HG02973 (cell line): ENCODE results near the gene ABHD6.
A peak's percentile ranks its signal among the peaks of the same experiment; 100 is the strongest.

Experiments used
- ATAC-seq: cut with Tn5 transposase; IDR thresholded peaks from one replicate; pipeline ENCODE4 v1.9.1; 2021; ENCODE audit warnings: moderate library complexity; ENCODE audit not compliant: unreplicated experiment

ABHD6 gene

GRCh38 chr3:58307639-58308215, 70.1 kb downstream of the ABHD6 start:
- no peak for ATAC-seq

GRCh38 chr3:58308728-58309127, 71.1 kb downstream of the ABHD6 start:
- ATAC-seq, result no peak

- ATAC-seq, result no peak
These were observed 80.2 kb downstream of the ABHD6 start for GRCh38 chr3:58317811-58318210.

DNA sequence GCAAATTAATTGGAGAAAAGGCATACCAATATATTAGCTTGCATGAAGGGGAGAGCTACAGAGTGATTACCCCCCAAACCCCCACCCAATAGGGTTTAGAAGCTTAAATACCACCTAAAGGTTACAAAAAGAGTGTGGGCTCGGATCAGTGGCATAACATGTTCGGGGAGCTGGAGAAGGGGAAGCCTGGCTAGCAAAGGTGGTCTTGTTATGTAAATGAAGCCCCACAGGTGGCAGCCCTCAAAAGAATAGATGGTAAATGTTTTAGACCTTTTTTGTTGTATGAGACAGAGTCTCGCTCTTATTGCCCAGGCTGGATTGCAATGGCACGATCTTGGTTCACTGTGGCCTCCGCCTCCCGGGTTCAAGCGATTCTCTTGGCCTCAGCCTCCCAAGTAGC, 84.2 kb downstream of the ABHD6 start:
- ATAC-seq, result no peak

- ATAC-seq, result no peak
These were observed 85.2 kb downstream of the ABHD6 start for GRCh38 chr3:58322793-58323192.

GRCh38 chr3:58323529-58324390, 86.2 kb downstream of the ABHD6 start:
- no peak for ATAC-seq

- no peak for ATAC-seq
These were observed 87.1 kb downstream of the ABHD6 start for GRCh38 chr3:58324391-58325390.

DNA sequence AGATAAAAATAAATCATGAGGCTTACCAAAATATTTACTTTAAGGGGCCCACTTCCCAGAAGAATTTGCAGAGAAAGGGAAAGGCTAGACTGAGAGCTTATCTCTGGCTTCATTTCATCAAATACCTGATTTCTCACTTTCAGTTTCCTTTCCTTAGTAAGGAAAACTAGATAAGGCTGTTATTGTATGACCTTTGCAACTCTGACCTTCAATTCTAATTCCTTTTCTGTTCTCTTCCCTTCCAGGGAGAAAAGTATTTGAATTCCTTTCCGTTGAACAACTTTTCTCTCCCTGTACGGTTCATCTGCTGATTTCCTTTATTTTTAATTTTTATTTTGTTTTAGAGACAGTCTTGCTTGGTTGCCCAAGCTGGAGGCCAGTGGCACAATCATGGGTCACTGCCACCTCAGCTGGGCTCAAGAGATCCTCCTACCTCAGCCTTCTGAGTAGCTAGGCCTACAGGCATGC, 88.0 kb downstream of the ABHD6 start:
- ATAC-seq, result no peak

GRCh38 chr3:58326267-58326900, 88.8 kb downstream of the ABHD6 start:
- ATAC-seq, result no peak

- ATAC-seq, result no peak
These were observed 91.7 kb downstream of the ABHD6 start for GRCh38 chr3:58329150-58329921.

GRCh38 chr3:58329922-58330413, 92.4 kb downstream of the ABHD6 start:
- no peak for ATAC-seq

GRCh38 chr3:58331593-58332152, 94.1 kb downstream of the ABHD6 start:
- ATAC-seq, result no peak

GRCh38 chr3:58332575-58333188, 95.1 kb downstream of the ABHD6 start, which contains the start of gene PXK:
PXK (plus strand) TSS chr3:58332892; CDS start chr3:58332989, 97 bp downstream.
- ATAC-seq, result peak; percentile 90

GRCh38 chr3:58333206-58334012, 95.8 kb downstream of the ABHD6 start:
- ATAC-seq, result peak; percentile 23

DNA sequence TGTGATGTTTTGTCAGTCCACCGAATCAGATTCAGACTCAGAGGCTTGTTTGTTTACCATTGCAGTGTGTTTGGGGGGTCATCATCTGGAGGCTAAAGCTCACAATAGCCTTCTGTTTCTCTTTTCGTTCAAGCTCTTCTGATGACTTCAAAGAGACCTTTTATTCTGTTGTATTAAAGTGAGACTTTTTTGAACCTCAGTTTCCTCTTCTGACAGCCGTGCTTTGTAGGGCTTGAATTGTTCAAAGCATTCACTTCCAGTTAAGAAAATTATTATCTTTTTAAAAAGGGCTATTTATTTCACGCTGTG, 96.4 kb downstream of the ABHD6 start:
- no peak for ATAC-seq

- no peak for ATAC-seq
These were observed 96.9 kb downstream of the ABHD6 start for GRCh38 chr3:58334506-58334884.

DNA sequence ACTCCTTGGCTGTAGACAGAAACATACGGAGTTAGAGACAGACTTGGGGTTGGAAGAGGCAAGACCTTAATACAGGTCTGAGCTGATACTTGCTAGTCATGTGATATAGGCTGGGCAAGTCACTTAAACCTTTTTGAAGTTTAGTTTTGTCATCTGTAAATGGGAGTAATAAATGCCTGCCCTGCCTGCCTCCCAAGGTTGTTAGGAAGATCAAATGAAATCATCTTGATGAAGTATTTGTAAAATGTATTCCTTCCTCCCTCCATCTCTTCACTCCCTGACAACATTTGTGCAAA, 98.0 kb downstream of the ABHD6 start:
- ATAC-seq, result no peak

DNA sequence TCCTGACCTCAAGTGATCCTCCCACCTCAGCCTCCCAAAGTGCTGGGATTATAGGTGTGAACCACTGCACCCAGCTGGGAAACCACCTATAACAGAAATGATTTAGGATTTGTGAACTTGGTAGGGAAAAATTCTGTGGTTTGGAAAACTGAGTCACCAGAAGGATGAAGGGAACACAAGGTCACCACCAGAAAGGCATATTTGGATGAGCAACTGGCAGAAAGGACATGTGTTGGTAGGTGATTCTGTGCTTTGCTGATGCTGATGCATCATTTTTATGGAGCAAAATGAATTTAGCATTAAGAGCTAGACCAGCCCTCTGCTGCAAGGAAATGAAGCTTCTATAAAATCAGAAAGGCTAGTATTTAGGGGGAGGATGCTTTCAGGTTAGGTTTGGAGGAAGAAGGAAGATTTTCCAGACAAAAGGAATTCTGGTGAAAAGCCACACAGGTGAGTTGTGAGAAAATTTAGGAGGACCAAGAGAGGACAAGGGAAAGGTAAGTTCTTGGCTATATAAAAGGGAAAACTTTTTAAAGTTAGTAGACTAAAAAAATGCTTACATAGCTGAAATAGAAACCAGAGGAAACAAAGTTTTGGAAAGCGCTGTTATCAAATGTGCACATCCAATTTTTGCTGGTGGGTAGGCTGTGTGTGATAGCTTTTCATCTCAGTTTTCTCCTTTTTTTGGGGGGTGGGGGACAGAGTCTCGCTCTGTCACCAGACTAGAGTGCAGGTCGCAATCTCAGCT, 98.7 kb downstream of the ABHD6 start:
- ATAC-seq, result no peak
